ENCODE data around the gene ETHE1. TPM values are rescaled to one million over a fixed set of nuclear protein-coding genes. Genes with fewer than 3 reads are reported as not detected.

ETHE1 gene
- polyA plus RNA-seq, 1 donor from 2014 or later: 40.9 TPM

GRCh38 chr19:43464134-43464775 lies 62.7 kb downstream of the ETHE1 start:
- peak overlapping the region; percentile 4 for H2AFZ ChIP-seq (ENCODE audit: low read depth, low read length)
- H3K9me3 ChIP-seq (ENCODE audit: low read length): no peaks in the 10 kb centered on the region
- peak overlapping the region; percentile 74 for H3K4me3 ChIP-seq (ENCODE audit: low read length)
- H3K9me2 ChIP-seq (ENCODE audit: insufficient read depth, low read length): no peaks in the 10 kb centered on the region
- H3K4me2 ChIP-seq (ENCODE audit: low read length): no peak overlapping the region
- H3F3A ChIP-seq (ENCODE audit: insufficient read depth, low read length, poor library complexity, severe bottlenecking): no peaks in the 10 kb centered on the region
- H3K27ac ChIP-seq (ENCODE audit: low read length): no peak overlapping the region
- H4K20me1 ChIP-seq (ENCODE audit: insufficient read depth): no peaks in the 10 kb centered on the region
- peak overlapping the region; percentile 52 for H3K9ac ChIP-seq (ENCODE audit: low read length)
- H3K36me3 ChIP-seq (ENCODE audit: insufficient read depth, low read length): no peaks in the 10 kb centered on the region
- no peaks in the 10 kb centered on the region for H3K79me2 ChIP-seq (replicated peaks; ENCODE audit: insufficient read depth, low read length)
- no peak for TF ChIP-seq CTCF (IDR thresholded peaks at IDR 0.05; ENCODE audit: poor library complexity, severe bottlenecking)
- peak; percentile 3 for TF ChIP-seq MXI1 (conservative IDR thresholded peaks at IDR 0.05; ENCODE audit: poor library complexity, severe bottlenecking)
- no peaks in the 10 kb centered on the region for H3K27me3 ChIP-seq (ENCODE audit: insufficient read depth, low read depth, low read length)

- Histone ChIP-seq H3K9ac (ENCODE audit: low read length) (peak overlapping the region; percentile 52), H3K36me3 (ENCODE audit: insufficient read depth, low read length) (no peaks in the 10 kb centered on the region), H3K79me2 (replicated peaks; ENCODE audit: insufficient read depth, low read length) (no peaks in the 10 kb centered on the region), H3K9me2 (ENCODE audit: insufficient read depth, low read length) (no peaks in the 10 kb centered on the region), H3K4me2 (ENCODE audit: low read length) (no peak overlapping the region), H3F3A (ENCODE audit: insufficient read depth, low read length, poor library complexity, severe bottlenecking) (no peaks in the 10 kb centered on the region), H4K20me1 (ENCODE audit: insufficient read depth) (no peaks in the 10 kb centered on the region), H3K27ac (ENCODE audit: low read length) (no peak overlapping the region), H3K9me3 (ENCODE audit: low read length) (no peaks in the 10 kb centered on the region), H2AFZ (ENCODE audit: low read depth, low read length) (peak overlapping the region; percentile 4), H3K4me3 (ENCODE audit: low read length) (peak overlapping the region; percentile 74), H3K27me3 (ENCODE audit: insufficient read depth, low read depth, low read length) (no peaks in the 10 kb centered on the region)
- TF ChIP-seq EP300 (conservative IDR thresholded peaks at IDR 0.05; ENCODE audit: poor library complexity, severe bottlenecking) (no peak), POLR2AphosphoS5 (IDR thresholded peaks at IDR 0.05) (peak; percentile 6), RAD21 (conservative IDR thresholded peaks at IDR 0.05) (no peak), SMC3 (conservative IDR thresholded peaks at IDR 0.05; ENCODE audit: poor library complexity) (no peak), TAF1 (IDR thresholded peaks at IDR 0.05; ENCODE audit: low read depth) (no peak), MXI1 (conservative IDR thresholded peaks at IDR 0.05; ENCODE audit: poor library complexity, severe bottlenecking) (peak; percentile 43), EZH2 (IDR thresholded peaks at IDR 0.05; ENCODE audit: borderline replicate concordance, insufficient read depth, low read length, poor library complexity, severe bottlenecking) (no peak)
Observed at GRCh38 chr19:43463381-43464133, 63.4 kb downstream of the ETHE1 start.

- Histone ChIP-seq H3K9ac (ENCODE audit: low read length) (peak overlapping the region; percentile 52), H3K79me2 (replicated peaks; ENCODE audit: insufficient read depth, low read length) (no peaks in the 10 kb centered on the region), H4K20me1 (ENCODE audit: insufficient read depth) (no peaks in the 10 kb centered on the region), H3K36me3 (ENCODE audit: insufficient read depth, low read length) (no peaks in the 10 kb centered on the region), H3K4me2 (ENCODE audit: low read length) (no peak overlapping the region), H3K27me3 (ENCODE audit: insufficient read depth, low read depth, low read length) (no peaks in the 10 kb centered on the region), H3F3A (ENCODE audit: insufficient read depth, low read length, poor library complexity, severe bottlenecking) (no peaks in the 10 kb centered on the region), H3K27ac (ENCODE audit: low read length) (no peak overlapping the region), H3K4me3 (ENCODE audit: low read length) (peak overlapping the region; percentile 74), H2AFZ (ENCODE audit: low read depth, low read length) (peak overlapping the region; percentile 38), H3K9me2 (ENCODE audit: insufficient read depth, low read length) (no peaks in the 10 kb centered on the region), H3K9me3 (ENCODE audit: low read length) (no peaks in the 10 kb centered on the region)
- TF ChIP-seq SMC3 (conservative IDR thresholded peaks at IDR 0.05; ENCODE audit: poor library complexity): no peak
- no peak for TF ChIP-seq RAD21 (conservative IDR thresholded peaks at IDR 0.05)
- TF ChIP-seq POLR2AphosphoS5 (IDR thresholded peaks at IDR 0.05): peak; percentile 4
- TF ChIP-seq EP300 (conservative IDR thresholded peaks at IDR 0.05; ENCODE audit: poor library complexity, severe bottlenecking): no peak
- TF ChIP-seq REST (IDR thresholded peaks at IDR 0.05; ENCODE audit: borderline replicate concordance): peak; percentile 37
- TF ChIP-seq EZH2 (IDR thresholded peaks at IDR 0.05; ENCODE audit: borderline replicate concordance, insufficient read depth, low read length, poor library complexity, severe bottlenecking): no peak
- no peak for TF ChIP-seq TAF1 (IDR thresholded peaks at IDR 0.05; ENCODE audit: low read depth)
- peak; percentile 24 for TF ChIP-seq MXI1 (conservative IDR thresholded peaks at IDR 0.05; ENCODE audit: poor library complexity, severe bottlenecking)
- TF ChIP-seq CTCF (IDR thresholded peaks at IDR 0.05; ENCODE audit: poor library complexity, severe bottlenecking): no peak
Observed at GRCh38 chr19:43462785-43463380, 64.1 kb downstream of the ETHE1 start.
